Endodermal cell (in vitro differentiated cells): ENCODE measurements around the gene KDM2B. TPM values are rescaled to one million over a fixed set of nuclear protein-coding genes. Genes with fewer than 3 reads are reported as not detected.

ENCODE experiments used
- DNase-seq: peaks from one replicate; pipeline ENCODE4 v3.0.0-alpha.2; 2017
- H3K27ac ChIP-seq: 2 replicates; pipeline ENCODE4 v1.5.1; 2013; ENCODE audit warnings: mild to moderate bottlenecking, low read depth, low read length, moderate library complexity
- H3K27me3 ChIP-seq: 2 replicates; pipeline ENCODE4 v1.6.1; 2013; ENCODE audit warnings: mild to moderate bottlenecking, low read length, moderate library complexity; ENCODE audit not compliant: insufficient read depth, control insufficient read depth, poor library complexity, severe bottlenecking
- H3K36me3 ChIP-seq: 2 replicates; pipeline ENCODE4 v1.7.0; 2013; ENCODE audit warnings: mild to moderate bottlenecking, low read length, moderate library complexity; ENCODE audit not compliant: control insufficient read depth, insufficient read depth
- H3K4me1 ChIP-seq: one replicate; pipeline ENCODE4 v1.7.0; 2013; ENCODE audit warnings: low read length; ENCODE audit not compliant: control insufficient read depth, insufficient read depth
- H3K4me3 ChIP-seq: 2 replicates; pipeline ENCODE4 v1.5.1; 2013; ENCODE audit warnings: mild to moderate bottlenecking, low read length, moderate library complexity
- H3K9ac ChIP-seq: 2 replicates; pipeline ENCODE4 v1.6.1; 2013; ENCODE audit warnings: mild to moderate bottlenecking, low read length, moderate library complexity; ENCODE audit not compliant: poor library complexity, severe bottlenecking; ENCODE audit errors: extremely low read depth
- H3K9me3 ChIP-seq: 2 replicates; pipeline ENCODE4 v1.6.1; 2013; ENCODE audit warnings: mild to moderate bottlenecking, low read length, moderate library complexity; ENCODE audit not compliant: control insufficient read depth
- H3K27ac Mint-ChIP-seq: 2 replicates; pipeline ENCODE4 v1.8.0; 2020; ENCODE audit warnings: mixed read lengths
- H3K27me3 Mint-ChIP-seq: 2 replicates; pipeline ENCODE4 v1.8.0; 2021; ENCODE audit warnings: mild to moderate bottlenecking, mixed read lengths; ENCODE audit not compliant: insufficient read depth
- H3K36me3 Mint-ChIP-seq: 2 replicates; pipeline ENCODE4 v1.8.0; 2020; ENCODE audit warnings: low read depth, mixed read lengths
- H3K4me1 Mint-ChIP-seq: 2 replicates; pipeline ENCODE4 v1.8.0; 2020; ENCODE audit warnings: mixed read lengths
- H3K4me3 Mint-ChIP-seq: 2 replicates; pipeline ENCODE4 v1.8.0; 2020; ENCODE audit warnings: mild to moderate bottlenecking, moderate library complexity, mixed read lengths
- H3K9me3 Mint-ChIP-seq: 2 replicates; pipeline ENCODE4 v1.8.0; 2020; ENCODE audit warnings: mild to moderate bottlenecking, mixed read lengths
- CTCF ChIP-seq: fragments of 200-600 bp; sonication (generic); conservative IDR thresholded peaks from 2 replicates; pipeline ENCODE4 v1.5.0; 2021; ENCODE audit warnings: antibody characterized with exemption, mild to moderate bottlenecking
- WGBS, 2 experiments: methylation state at CpG; one replicate each; pipeline versions ENCODE4 v1.1.5 to v1.1.7; 2013; ENCODE audit warnings: missing lambda C conversion rate in 2 of 2, mixed read lengths in 1 of 2; ENCODE audit not compliant: insufficient coverage in 1 of 2, insufficient read length in 1 of 2; 5-methylcytosine and 5-hydroxymethylcytosine counted together
- total RNA-seq, 2 donors: library from RNA; stranded (reverse); fragmentation: NEBNext Ultra II Directional in 1 of 2; extraction: Animal tissue kit (Norgen Biotek cat#: 25700) in 1 of 2; gene quantifications; 2 replicates in 1 of 2; 3 replicates in 1 of 2; pipeline ENCODE4 v1.2.1, GENCODE V29; 2021

The KDM2B gene
- total RNA-seq, 2 donors from 2014 or later = 103 to 125 TPM

- Histone ChIP-seq H3K36me3 (peaks cover 34% of the 10 kb centered on the region), H3K27me3 (no peaks in the 10 kb centered on the region), H3K4me1 (no peaks in the 10 kb centered on the region), H3K4me3 (no peak overlapping the region), H3K9me3 (no peaks in the 10 kb centered on the region), H3K27ac (no peak overlapping the region), H3K9ac (no peak overlapping the region)
- DNase-seq = no peak
- TF ChIP-seq CTCF = no peak
- Mint-ChIP-seq H3K27me3 (no peaks in the 10 kb centered on the region), H3K4me3 (no peak overlapping the region), H3K9me3 (no peaks in the 10 kb centered on the region), H3K4me1 (peaks cover 3% of the 10 kb centered on the region), H3K27ac (peak overlapping the region; percentile 62), H3K36me3 (peaks cover 49% of the 10 kb centered on the region)
- WGBS, 2 experiments = 90% methylated on average over 1 of the region's 1 CpG; no CpG with 5 or more reads in 1 of the 2 experiments
These were observed 77.4 kb downstream of the KDM2B start for GRCh38 chr12:121503395-121503794.

GRCh38 chr12:121501946-121502345 lies 78.9 kb downstream of the KDM2B start:
- Mint-ChIP-seq H3K9me3 (no peaks in the 10 kb centered on the region), H3K4me1 (peaks cover 3% of the 10 kb centered on the region), H3K4me3 (no peak overlapping the region), H3K27me3 (no peaks in the 10 kb centered on the region), H3K27ac (no peak overlapping the region), H3K36me3 (peaks cover 48% of the 10 kb centered on the region)
- Histone ChIP-seq H3K36me3 (peaks cover 21% of the 10 kb centered on the region), H3K4me1 (no peaks in the 10 kb centered on the region), H3K27ac (no peak overlapping the region), H3K27me3 (no peaks in the 10 kb centered on the region), H3K9me3 (no peaks in the 10 kb centered on the region), H3K4me3 (no peak overlapping the region), H3K9ac (no peak overlapping the region)
- DNase-seq = no peak
- TF ChIP-seq CTCF = no peak
- 94 to 98% methylated on average over 8 to 9 of the region's 9 CpGs for WGBS, 2 experiments

DNA sequence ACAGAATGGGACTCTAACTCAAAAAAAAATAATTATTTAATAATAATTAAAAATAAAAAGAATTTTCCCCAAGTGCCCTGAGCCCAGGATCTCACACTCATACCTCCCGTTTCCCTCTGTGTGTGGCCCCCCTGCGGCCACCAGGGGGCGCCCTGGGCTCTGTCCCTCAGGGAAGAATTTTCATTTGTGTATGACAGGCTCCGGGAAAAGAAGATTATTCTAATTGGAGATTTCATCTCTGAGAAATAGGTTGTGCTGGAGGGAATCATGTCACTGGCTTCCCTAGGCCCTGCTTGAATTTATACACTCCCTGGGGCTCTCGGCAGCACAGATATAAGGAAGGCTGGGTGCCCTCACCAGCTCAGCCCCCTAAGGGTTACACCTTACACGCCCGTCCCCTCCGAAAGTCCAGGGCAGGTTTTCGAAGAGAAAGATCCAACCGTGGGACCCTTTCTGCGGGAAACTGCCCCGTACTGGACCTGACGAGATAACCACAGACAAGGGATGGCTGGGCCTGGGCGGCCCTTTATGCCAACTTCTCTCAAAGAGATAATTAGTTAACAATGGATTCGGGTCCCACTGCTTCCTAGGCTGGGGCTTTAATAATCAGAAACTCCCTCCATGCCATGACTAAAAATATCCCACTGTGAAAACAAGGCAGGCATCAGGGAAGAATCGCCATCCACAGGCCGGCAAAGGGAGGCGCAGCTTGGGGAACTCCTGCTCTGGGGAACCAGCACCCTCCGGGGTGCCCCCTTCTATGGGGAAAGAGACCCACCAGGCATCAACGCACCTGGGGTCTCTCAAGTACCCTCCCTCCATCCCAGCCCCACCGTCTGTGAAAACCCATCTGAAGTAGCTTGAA lies 80.7 kb downstream of the KDM2B start:
- H3K4me3 Mint-ChIP-seq = no peak overlapping the region

More for the DNA sequence above, 80.7 kb downstream of the KDM2B start:
- Histone ChIP-seq H3K36me3 (peaks cover 23% of the 10 kb centered on the region), H3K27me3 (no peaks in the 10 kb centered on the region), H3K9me3 (no peaks in the 10 kb centered on the region), H3K4me3 (no peak overlapping the region), H3K27ac (peak overlapping the region; percentile 53), H3K9ac (no peak overlapping the region), H3K4me1 (no peaks in the 10 kb centered on the region)
- Mint-ChIP-seq H3K27ac (peak overlapping the region; percentile 75), H3K9me3 (no peaks in the 10 kb centered on the region), H3K4me1 (peaks cover 3% of the 10 kb centered on the region), H3K36me3 (peaks cover 44% of the 10 kb centered on the region), H3K27me3 (no peaks in the 10 kb centered on the region)
- 64 to 70% methylated on average over 16 to 21 of the region's 21 CpGs for WGBS, 2 experiments
- peak; percentile 94 for DNase-seq
- TF ChIP-seq CTCF = peak; percentile 99
